Psoas muscle (tissue), 8 donors: Measurements from ENCODE around the gene SCN3A. TPM values are rescaled to one million over a fixed set of nuclear protein-coding genes. Genes with fewer than 3 reads are reported as not detected.

Experiments
- ATAC-seq, 4 donors: fragments of 200-7000 bp; cut with Tn5 transposase; one replicate each; pipeline ENCODE4 v1.9.1; 2020; ENCODE audit warnings: moderate library complexity in 3 of 4, mild to moderate bottlenecking in 2 of 4
- DNase-seq, 2 donors: peaks; one replicate each; pipeline ENCODE4 v3.0.0-alpha.2; 2020
- H3K27ac ChIP-seq: fragments of 200-600 bp; one replicate; pipeline ENCODE4 v1.8.0; 2022
- H3K27me3 ChIP-seq, 3 donors: fragments of 200-600 bp in 1 of 3; one replicate each; pipeline versions ENCODE4 v1.6.1 to v1.8.0; 2013 to 2022; ENCODE audit warnings: low read length in 2 of 3, mild to moderate bottlenecking in 2 of 3, moderate library complexity in 1 of 3; ENCODE audit not compliant: insufficient read depth in 3 of 3
- H3K36me3 ChIP-seq, 2 donors: fragments of 200-600 bp in 1 of 2; one replicate each; pipeline versions ENCODE4 v1.6.1 to v1.8.0; 2013 to 2022; ENCODE audit warnings: low read depth in 1 of 2, mild to moderate bottlenecking in 1 of 2, moderate library complexity in 1 of 2; ENCODE audit not compliant: insufficient read depth in 1 of 2
- H3K4me1 ChIP-seq: fragments of 200-600 bp; one replicate; pipeline ENCODE4 v1.8.0; 2022
- H3K4me3 ChIP-seq: fragments of 200-600 bp; one replicate; pipeline ENCODE4 v1.8.0; 2022; ENCODE audit warnings: mild to moderate bottlenecking
- H3K9me3 ChIP-seq: fragments of 200-600 bp; one replicate; pipeline ENCODE4 v1.8.0; 2022
- WGBS, 3 donors: extraction: QIAGEN DNeasy Blood & Tissue Kit; methylation state at CpG; one replicate each; pipeline versions ENCODE4 v1.1.6 to v1.1.7; 2013; 5-methylcytosine and 5-hydroxymethylcytosine counted together
- intact Hi-C, 2 donors: fragments of 100-400 bp; cut with DNase I; formaldehyde crosslinking; loops; one replicate each; pipeline versions ENCODE4 v1.11.0 to v1.14.2; 2022
- polyA plus RNA-seq, 3 donors: library from polyadenylated mRNA; stranded (reverse); fragments of 200-250 nt; gene quantifications; one replicate each; pipeline ENCODE4 v1.2.3, GENCODE V29; 2013
- total RNA-seq, 4 donors: library from RNA; stranded (reverse); fragmentation: NEBNext Ultra II Directional in 2 of 4; extraction: Animal tissue kit (Norgen Biotek cat#: 25700) in 2 of 4; gene quantifications; one replicate each; pipeline versions ENCODE4 v1.2.1 to v1.2.4, GENCODE V29; 2021 to 2023
- TF ChIP-seq, protein P1 (sequence below): fragments of 200-600 bp; IDR thresholded peaks from one replicate; pipeline ENCODE4 v1.8.0; 2022; ENCODE audit warnings: antibody characterized with exemption
- donor health status: healthy with polysubstance abuse.
- donor health status: DM: no; HTN: no; CAD: no; lungs with moderate emphysema.
- donor health status: Bipolar disorder and iron deficiency.
- donor health status: healthy.
- donor health status: DM: yes; HTN: yes; CAD: no.
- donor health status: DM: no; HTN: no; CAD: no.
- donor health status: DM: no; HTN: no; CAD: no.
- donor health status: DM: yes; HTN: yes; CAD: no.

SCN3A gene
- total and polyA plus RNA-seq, 7 donors: 0.10 to 1.7 (median 0.58) TPM

DNA sequence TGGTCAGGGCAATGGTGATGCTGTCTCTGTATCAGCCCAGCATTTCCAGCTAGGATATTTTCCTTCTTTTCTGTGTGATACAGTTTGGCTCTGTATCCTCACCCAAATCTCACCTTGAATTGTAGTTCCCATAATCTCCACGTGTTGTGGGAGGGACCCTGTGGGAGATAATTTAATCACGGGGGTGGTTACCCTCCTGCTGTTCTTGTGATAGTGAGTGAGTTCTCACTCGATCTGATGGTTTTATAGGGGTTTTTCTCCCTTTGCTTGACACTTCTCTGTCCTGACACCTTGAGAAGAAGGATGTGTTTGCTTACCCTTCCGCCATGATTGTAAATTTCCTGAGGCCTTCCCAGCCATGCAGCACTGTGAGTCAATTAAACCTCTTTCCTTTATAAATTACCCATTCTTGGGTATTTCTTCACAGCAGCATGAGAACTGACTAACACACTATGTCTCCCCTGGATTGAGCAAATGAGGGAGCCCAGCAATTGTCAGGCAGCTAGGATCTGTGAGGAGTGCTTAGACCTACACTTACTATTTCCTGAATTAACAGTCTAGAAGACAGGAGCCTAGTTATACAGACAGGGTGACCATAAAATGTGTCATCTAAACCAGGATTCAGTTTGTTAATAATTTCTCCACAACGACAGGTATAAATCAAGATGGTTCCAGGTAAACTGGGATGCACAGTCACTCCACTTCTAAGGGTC, 41.4 kb upstream of the SCN3A start:
- no peaks in the 10 kb centered on the region for H3K36me3 ChIP-seq
- no peaks in the 10 kb centered on the region for H3K4me1 ChIP-seq
- TF ChIP-seq, protein P1, sequence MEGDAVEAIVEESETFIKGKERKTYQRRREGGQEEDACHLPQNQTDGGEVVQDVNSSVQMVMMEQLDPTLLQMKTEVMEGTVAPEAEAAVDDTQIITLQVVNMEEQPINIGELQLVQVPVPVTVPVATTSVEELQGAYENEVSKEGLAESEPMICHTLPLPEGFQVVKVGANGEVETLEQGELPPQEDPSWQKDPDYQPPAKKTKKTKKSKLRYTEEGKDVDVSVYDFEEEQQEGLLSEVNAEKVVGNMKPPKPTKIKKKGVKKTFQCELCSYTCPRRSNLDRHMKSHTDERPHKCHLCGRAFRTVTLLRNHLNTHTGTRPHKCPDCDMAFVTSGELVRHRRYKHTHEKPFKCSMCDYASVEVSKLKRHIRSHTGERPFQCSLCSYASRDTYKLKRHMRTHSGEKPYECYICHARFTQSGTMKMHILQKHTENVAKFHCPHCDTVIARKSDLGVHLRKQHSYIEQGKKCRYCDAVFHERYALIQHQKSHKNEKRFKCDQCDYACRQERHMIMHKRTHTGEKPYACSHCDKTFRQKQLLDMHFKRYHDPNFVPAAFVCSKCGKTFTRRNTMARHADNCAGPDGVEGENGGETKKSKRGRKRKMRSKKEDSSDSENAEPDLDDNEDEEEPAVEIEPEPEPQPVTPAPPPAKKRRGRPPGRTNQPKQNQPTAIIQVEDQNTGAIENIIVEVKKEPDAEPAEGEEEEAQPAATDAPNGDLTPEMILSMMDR: no peak
- H3K9me3 ChIP-seq: no peaks in the 10 kb centered on the region
- intact Hi-C loops: no loop called here
- DNase-seq: no peak
- 20 to 27% (median 24%) methylated on average over 5 of the region's 5 CpGs for WGBS, 3 donors
- no peak overlapping the region for H3K4me3 ChIP-seq
- H3K27me3 ChIP-seq: no peaks in the 10 kb centered on the region
- H3K27ac ChIP-seq: no peak overlapping the region
- no peak for ATAC-seq

DNA sequence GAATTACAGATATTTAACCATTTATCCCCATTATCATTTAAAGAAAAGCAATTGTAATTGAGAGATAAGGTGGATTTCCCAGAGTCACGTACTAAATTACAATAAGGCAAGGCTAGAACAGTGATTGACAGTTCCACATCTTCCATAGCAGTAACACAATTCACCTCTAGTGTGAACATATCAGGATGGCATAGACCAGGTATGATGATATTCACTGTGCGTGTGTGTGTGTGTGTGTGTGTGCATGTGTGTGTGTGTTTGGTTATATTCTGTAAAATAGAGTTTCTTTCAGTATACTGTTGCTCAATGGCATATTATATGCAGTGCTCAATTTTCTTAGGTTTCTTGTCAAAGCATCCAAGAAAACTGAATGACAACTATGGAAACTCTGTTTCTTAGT, 37.1 kb upstream of the SCN3A start:
- ATAC-seq (no peak), DNase-seq (no peak)
- Histone ChIP-seq H3K9me3 (no peaks in the 10 kb centered on the region), H3K36me3 (no peaks in the 10 kb centered on the region), H3K4me3 (no peak overlapping the region), H3K4me1 (no peaks in the 10 kb centered on the region), H3K27ac (no peak overlapping the region), H3K27me3 (no peaks in the 10 kb centered on the region)
- intact Hi-C loops: loop anchor here in 1 of 2 donors (2.0 kb wide), 1 partner anchor 54 kb away; no protein-coding TSS in a partner anchor
- WGBS, 3 donors: 84 to 93% (median 86%) methylated on average over 2 of the region's 2 CpGs
- TF ChIP-seq, protein P1: no peak

DNA sequence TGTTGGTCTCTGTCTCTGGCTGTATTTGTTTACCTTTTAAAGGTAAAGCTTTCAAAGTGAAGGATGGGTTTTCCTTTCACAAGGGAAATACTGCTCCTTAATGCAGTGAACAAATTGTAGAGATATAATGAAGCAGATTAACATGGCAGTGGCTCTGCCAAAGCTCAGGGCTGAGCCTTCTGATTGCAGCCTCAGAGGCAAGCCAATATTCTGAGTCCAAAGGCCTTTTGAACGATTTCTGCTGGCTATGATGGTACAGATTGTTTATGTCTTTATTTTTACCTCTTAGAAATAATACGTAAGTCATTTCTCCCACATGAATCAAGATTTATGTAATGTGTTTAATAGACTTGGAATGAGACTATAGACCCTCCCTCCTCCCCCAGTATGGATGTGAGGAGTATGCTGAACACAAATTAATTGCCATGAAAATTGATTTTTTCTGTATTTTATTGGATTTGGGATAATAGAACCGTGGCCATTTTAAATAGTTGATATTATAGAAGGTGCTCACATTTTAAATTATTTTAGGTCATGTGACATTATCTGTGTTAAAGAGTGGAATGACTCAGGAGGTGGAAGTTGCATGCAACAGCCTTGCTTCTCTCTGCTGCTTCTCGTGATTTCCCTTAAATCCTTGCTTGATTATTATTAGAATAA, 36.1 kb upstream of the SCN3A start:
- H3K4me1 ChIP-seq: no peaks in the 10 kb centered on the region
- no peak for ATAC-seq
- H3K4me3 ChIP-seq: no peak overlapping the region
- DNase-seq: no peak
- TF ChIP-seq, protein P1: no peak
- no peaks in the 10 kb centered on the region for H3K27me3 ChIP-seq
- no peaks in the 10 kb centered on the region for H3K36me3 ChIP-seq
- intact Hi-C loops: loop anchor here in 1 of 2 donors (2.0 kb wide), 1 partner anchor 55 kb away; no protein-coding TSS in a partner anchor
- H3K9me3 ChIP-seq: no peaks in the 10 kb centered on the region
- 56 to 62% (median 58%) methylated on average over 4 of the region's 4 CpGs for WGBS, 3 donors
- no peak overlapping the region for H3K27ac ChIP-seq

DNA sequence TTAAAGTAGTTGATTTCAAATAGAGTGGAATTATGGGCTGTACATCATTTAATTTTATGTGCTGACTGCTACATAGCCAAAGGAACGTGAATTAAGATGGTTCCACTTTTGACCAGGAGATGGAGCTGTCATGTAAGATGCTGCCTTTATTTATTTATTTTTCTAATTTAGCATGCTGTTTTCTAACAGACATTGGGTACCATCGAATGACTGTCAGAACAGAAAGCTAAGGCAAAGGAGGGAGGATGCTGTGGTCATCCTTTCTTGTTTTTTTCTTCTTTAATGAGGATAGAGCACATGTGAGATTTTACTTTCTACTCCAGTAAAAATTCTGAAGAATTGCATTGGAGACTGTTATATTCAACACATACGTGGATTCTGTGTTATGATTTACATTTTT, 35.4 kb upstream of the SCN3A start, which contains the start of gene SCN2A:
Gene SCN2A, plus strand, starts transcription at position 185 of the 400 bp plus-strand sequence. CDS start 56,410 bp downstream, outside the sequence.
- no peaks in the 10 kb centered on the region for H3K9me3 ChIP-seq
- H3K4me3 ChIP-seq: no peak within 1 kb of the TSS
- ATAC-seq (peak; percentile 42 to 81 (median 64)), DNase-seq (no peak)
- H3K36me3 ChIP-seq: no peaks in the 10 kb centered on the region
- 27 to 31% (median 28%) methylated on average over 3 of the region's 3 CpGs for WGBS, 3 donors
- no peaks in the 10 kb centered on the region for H3K27me3 ChIP-seq
- H3K27ac ChIP-seq: no peak within 1 kb of the TSS
- TF ChIP-seq, protein P1: peak; percentile 66
- no peaks in the 10 kb centered on the region for H3K4me1 ChIP-seq
- intact Hi-C loops: no loop called here
